Activated naive CD4-positive, alpha-beta T cell treated with anti-CD3 and anti-CD28 coated beads for 36 hours (primary cell): ENCODE results near the gene DROSHA. TPM values are rescaled to one million over a fixed set of nuclear protein-coding genes. Genes with fewer than 3 reads are reported as not detected.

ENCODE experiments used
- CTCF ChIA-PET: fragments of 350-600 bp; sonication (Branson Sonifier 250); formaldehyde crosslinking; loops from one replicate; lab custom pipeline; 2021; ENCODE audit warnings: antibody characterized with exemption; lab: Charles Lee
- DNase-seq: peaks from one replicate; pipeline ENCODE4 v3.0.0-alpha.2; 2020
- H3K27ac Mint-ChIP-seq: one replicate; pipeline ENCODE4 v1.8.0; 2021; ENCODE audit warnings: mild to moderate bottlenecking, mixed read lengths
- H3K27me3 Mint-ChIP-seq: one replicate; pipeline ENCODE4 v1.8.0; 2021; ENCODE audit warnings: low read depth, mixed read lengths
- H3K36me3 Mint-ChIP-seq: one replicate; pipeline ENCODE4 v1.8.0; 2021; ENCODE audit warnings: low read depth, mixed read lengths
- H3K4me1 Mint-ChIP-seq: one replicate; pipeline ENCODE4 v1.8.0; 2021; ENCODE audit warnings: low read depth, mixed read lengths
- H3K4me3 Mint-ChIP-seq: one replicate; pipeline ENCODE4 v1.8.0; 2021; ENCODE audit warnings: mild to moderate bottlenecking, moderate library complexity, mixed read lengths
- H3K9me3 Mint-ChIP-seq: one replicate; pipeline ENCODE4 v1.8.0; 2021; ENCODE audit warnings: mixed read lengths
- intact Hi-C: fragments of 100-400 bp; cut with micrococcal nuclease; formaldehyde crosslinking; loops from one replicate; pipeline ENCODE4 v1.15.1; 2023
- total RNA-seq, 2 experiments: library from RNA; stranded (reverse); gene quantifications; one replicate each; pipeline ENCODE4 v1.2.3, GENCODE V29; 2021

DROSHA gene
- total RNA-seq, 2 experiments from 2014 or later, result 60.7 to 60.9 TPM

- Mint-ChIP-seq H3K4me3 (no peak overlapping the region), H3K36me3 (peaks cover 38% of the 10 kb centered on the region), H3K9me3 (no peaks in the 10 kb centered on the region), H3K27me3 (no peaks in the 10 kb centered on the region), H3K4me1 (no peaks in the 10 kb centered on the region), H3K27ac (no peak overlapping the region)
- intact Hi-C loops, result no loop called here
- DNase-seq, result no peak
- CTCF ChIA-PET, result no interaction called here
These were observed 109.9 kb downstream of the DROSHA start for GRCh38 chr5:31421806-31422586.

DNA sequence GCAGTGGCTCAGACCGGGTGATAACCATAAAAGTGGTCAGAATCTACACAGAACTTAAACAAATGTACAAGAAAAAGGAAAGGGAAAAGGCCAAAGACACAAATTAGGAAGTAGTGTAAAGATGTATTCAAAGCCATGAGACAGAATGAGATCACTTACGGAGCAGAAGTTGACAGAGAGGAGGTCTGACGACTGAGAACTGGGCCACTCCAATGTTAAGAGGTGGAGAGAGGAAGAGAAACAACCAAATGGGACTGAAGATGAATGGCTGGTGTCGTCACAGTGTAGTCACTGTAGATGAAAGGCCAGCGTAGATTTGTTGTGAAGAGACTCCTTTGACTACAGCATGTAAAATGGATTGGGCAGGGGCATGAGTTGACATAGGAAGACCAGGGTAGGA is 114.4 kb downstream of the DROSHA start:
- no peak for DNase-seq
- Mint-ChIP-seq H3K27ac (no peak overlapping the region), H3K4me1 (peaks cover 3% of the 10 kb centered on the region), H3K4me3 (no peak overlapping the region), H3K9me3 (no peaks in the 10 kb centered on the region), H3K36me3 (peaks cover 26% of the 10 kb centered on the region), H3K27me3 (no peaks in the 10 kb centered on the region)
- CTCF ChIA-PET, result no interaction called here
- intact Hi-C loops, result no loop called here

DNA sequence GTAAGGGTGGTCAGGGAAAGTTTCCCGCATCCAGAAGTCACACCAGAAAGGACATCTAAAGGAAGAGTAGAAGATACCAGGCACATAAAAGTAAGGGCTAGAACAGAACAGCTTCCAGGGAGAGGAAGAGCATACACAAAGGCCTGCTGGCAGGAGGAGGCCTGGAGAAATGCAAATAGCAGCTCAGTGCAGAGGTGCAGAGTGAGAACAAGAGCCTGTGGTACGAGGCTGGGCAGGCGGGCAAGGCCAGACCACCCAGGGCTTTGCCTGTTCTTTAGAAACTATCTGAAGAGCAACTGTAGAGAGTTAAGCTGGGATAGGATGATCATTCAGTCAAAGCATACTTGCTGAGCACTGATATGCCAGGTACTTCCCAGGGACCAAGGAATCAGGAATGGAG is 115.3 kb downstream of the DROSHA start:
- peaks cover 3% of the 10 kb centered on the region for H3K4me1 Mint-ChIP-seq
- no peaks in the 10 kb centered on the region for H3K9me3 Mint-ChIP-seq
- no peak overlapping the region for H3K27ac Mint-ChIP-seq
- H3K4me3 Mint-ChIP-seq, result no peak overlapping the region
- H3K36me3 Mint-ChIP-seq, result peaks cover 28% of the 10 kb centered on the region
- intact Hi-C loops, result no loop called here
- CTCF ChIA-PET, result no interaction called here
- no peaks in the 10 kb centered on the region for H3K27me3 Mint-ChIP-seq
- no peak for DNase-seq

GRCh38 chr5:31415960-31416359 is 115.9 kb downstream of the DROSHA start:
- no peaks in the 10 kb centered on the region for H3K27me3 Mint-ChIP-seq
- no peak overlapping the region for H3K27ac Mint-ChIP-seq
- H3K9me3 Mint-ChIP-seq, result no peaks in the 10 kb centered on the region
- H3K4me1 Mint-ChIP-seq, result peaks cover 3% of the 10 kb centered on the region
- CTCF ChIA-PET, result no interaction called here
- intact Hi-C loops, result no loop called here
- no peak for DNase-seq
- no peak overlapping the region for H3K4me3 Mint-ChIP-seq
- H3K36me3 Mint-ChIP-seq, result peaks cover 23% of the 10 kb centered on the region

GRCh38 chr5:31415009-31415923 is 116.6 kb downstream of the DROSHA start:
- H3K27ac Mint-ChIP-seq, result no peak overlapping the region
- peaks cover 22% of the 10 kb centered on the region for H3K36me3 Mint-ChIP-seq
- H3K9me3 Mint-ChIP-seq, result no peaks in the 10 kb centered on the region
- no peak for DNase-seq
- no peak overlapping the region for H3K4me3 Mint-ChIP-seq
- H3K4me1 Mint-ChIP-seq, result peaks cover 3% of the 10 kb centered on the region
- no peaks in the 10 kb centered on the region for H3K27me3 Mint-ChIP-seq
- intact Hi-C loops, result no loop called here
- CTCF ChIA-PET, result interaction anchor here (0.6 to 1.1 kb wide), 2 partner anchors 9 to 473 kb away, joined by 3 read pairs; no protein-coding TSS in a partner anchor

- peaks cover 32% of the 10 kb centered on the region for H3K36me3 Mint-ChIP-seq
- CTCF ChIA-PET, result interaction anchor here (0.7 kb wide), 1 partner anchor 53 kb away, joined by 3 read pairs; no protein-coding TSS in a partner anchor
These were observed 118.7 kb downstream of the DROSHA start for GRCh38 chr5:31413030-31413812.

GRCh38 chr5:31412324-31412723 is 119.6 kb downstream of the DROSHA start:
- peaks cover 3% of the 10 kb centered on the region for H3K4me1 Mint-ChIP-seq
- no peak overlapping the region for H3K27ac Mint-ChIP-seq
- no peak overlapping the region for H3K4me3 Mint-ChIP-seq
- H3K27me3 Mint-ChIP-seq, result no peaks in the 10 kb centered on the region
- CTCF ChIA-PET, result interaction anchor here (0.7 kb wide), 1 partner anchor 54 kb away, joined by 3 read pairs; no protein-coding TSS in a partner anchor
- intact Hi-C loops, result no loop called here
- H3K36me3 Mint-ChIP-seq, result peaks cover 37% of the 10 kb centered on the region
- DNase-seq, result no peak
- no peaks in the 10 kb centered on the region for H3K9me3 Mint-ChIP-seq

More at GRCh38 chr5:31413030-31413812, 118.7 kb downstream of the DROSHA start:
- H3K4me1 Mint-ChIP-seq, result peaks cover 3% of the 10 kb centered on the region
- no peaks in the 10 kb centered on the region for H3K9me3 Mint-ChIP-seq
- no peak overlapping the region for H3K4me3 Mint-ChIP-seq
- H3K27me3 Mint-ChIP-seq, result no peaks in the 10 kb centered on the region
- DNase-seq, result no peak
- H3K27ac Mint-ChIP-seq, result no peak overlapping the region
- intact Hi-C loops, result no loop called here

GRCh38 chr5:31410089-31410488 is 121.8 kb downstream of the DROSHA start:
- H3K27ac Mint-ChIP-seq, result no peak overlapping the region
- H3K36me3 Mint-ChIP-seq, result peaks cover 44% of the 10 kb centered on the region
- intact Hi-C loops, result no loop called here
- H3K27me3 Mint-ChIP-seq, result no peaks in the 10 kb centered on the region
- DNase-seq, result no peak
- H3K4me1 Mint-ChIP-seq, result peaks cover 3% of the 10 kb centered on the region
- H3K4me3 Mint-ChIP-seq, result no peak overlapping the region
- CTCF ChIA-PET, result no interaction called here
- H3K9me3 Mint-ChIP-seq, result no peaks in the 10 kb centered on the region

- CTCF ChIA-PET, result no interaction called here
- intact Hi-C loops, result no loop called here
- H3K36me3 Mint-ChIP-seq, result peaks cover 46% of the 10 kb centered on the region
These were observed 123.1 kb downstream of the DROSHA start for GRCh38 chr5:31408814-31409213.

DNA sequence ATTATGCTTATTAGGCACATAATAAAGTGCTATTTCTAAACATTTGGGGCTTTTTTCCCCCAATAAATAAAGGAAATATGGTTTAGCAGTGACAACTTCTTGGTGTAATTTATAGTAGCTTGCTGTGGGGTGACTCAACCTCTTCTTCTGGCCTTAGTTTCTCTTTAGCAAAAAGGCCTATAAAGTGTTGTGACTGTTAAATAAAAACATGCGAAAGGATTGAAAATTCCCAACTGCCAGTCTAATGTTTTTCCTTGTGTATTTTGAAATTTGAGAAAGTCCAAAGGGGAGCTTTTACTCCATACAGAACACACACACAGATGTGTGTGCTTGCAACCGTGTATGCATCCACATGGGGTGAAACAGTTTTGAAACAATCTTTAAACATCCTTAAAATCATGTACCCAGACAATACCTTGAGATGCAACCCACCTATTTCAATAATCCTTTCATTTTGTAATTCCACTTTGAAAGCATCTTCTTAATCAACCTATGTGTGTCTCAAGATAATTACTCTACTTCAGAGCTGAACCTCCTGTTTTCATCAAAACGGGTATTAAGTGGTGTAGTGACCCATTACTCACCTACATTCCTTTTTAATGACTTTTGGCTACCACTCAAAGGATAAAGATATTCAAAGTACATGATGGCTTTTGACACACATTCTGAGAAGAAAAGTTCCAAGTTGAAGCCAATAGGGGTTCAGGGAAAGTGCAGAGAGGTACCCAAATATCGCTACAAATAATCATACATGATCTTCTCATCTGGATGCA is 123.8 kb downstream of the DROSHA start:
- Mint-ChIP-seq H3K36me3 (peaks cover 49% of the 10 kb centered on the region), H3K4me3 (no peak overlapping the region), H3K9me3 (no peaks in the 10 kb centered on the region), H3K27ac (no peak overlapping the region), H3K27me3 (no peaks in the 10 kb centered on the region), H3K4me1 (no peaks in the 10 kb centered on the region)
- CTCF ChIA-PET, result no interaction called here
- DNase-seq, result no peak
- intact Hi-C loops, result no loop called here

More at GRCh38 chr5:31408814-31409213, 123.1 kb downstream of the DROSHA start:
- peaks cover 1% of the 10 kb centered on the region for H3K4me1 Mint-ChIP-seq
- no peak overlapping the region for H3K27ac Mint-ChIP-seq
- H3K9me3 Mint-ChIP-seq, result no peaks in the 10 kb centered on the region
- DNase-seq, result no peak
- no peaks in the 10 kb centered on the region for H3K27me3 Mint-ChIP-seq
- H3K4me3 Mint-ChIP-seq, result no peak overlapping the region

DNA sequence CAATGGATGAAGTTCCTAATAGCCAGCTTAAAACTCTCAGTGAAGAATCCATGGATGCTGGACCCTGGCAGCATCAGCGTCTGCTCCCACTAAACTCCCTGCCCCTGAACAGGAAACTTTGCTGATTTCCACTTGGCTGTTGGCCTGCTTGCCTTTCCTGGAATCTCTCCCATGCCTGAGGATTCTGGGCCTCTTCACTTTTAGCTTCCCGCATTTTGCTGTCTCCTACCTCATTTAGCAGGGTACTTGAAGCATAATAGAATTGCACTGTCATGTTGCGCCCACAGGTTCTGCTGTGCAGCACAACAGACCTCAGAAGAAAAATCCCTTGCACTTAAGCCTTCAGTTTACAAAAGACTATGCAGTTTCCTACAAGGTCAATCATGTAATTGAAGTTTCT is 127.6 kb downstream of the DROSHA start:
- Mint-ChIP-seq H3K27me3 (no peaks in the 10 kb centered on the region), H3K9me3 (no peaks in the 10 kb centered on the region), H3K4me1 (no peaks in the 10 kb centered on the region), H3K36me3 (peaks cover 43% of the 10 kb centered on the region), H3K4me3 (no peak overlapping the region), H3K27ac (no peak overlapping the region)
- intact Hi-C loops, result no loop called here
- no peak for DNase-seq
- CTCF ChIA-PET, result no interaction called here
